ENCODE measurements around the gene HOXB3.
A peak's percentile ranks its signal among the peaks of the same experiment; 100 is the strongest.

HOXB3 gene

GRCh38 chr17:48611681-48612455 is 21.8 kb upstream of the HOXB3 start:
- DNase-seq = no peak

GRCh38 chr17:48611213-48611612 is 21.2 kb upstream of the HOXB3 start:
- no peak for DNase-seq

- DNase-seq = peak; percentile 53
Observed at GRCh38 chr17:48610282-48611211, 20.5 kb upstream of the HOXB3 start, which contains the start of gene HOXB7. Gene HOXB7, minus strand, starts transcription at chr17:48611017. Its CDS starts 99 bp downstream, at chr17:48610918.

GRCh38 chr17:48609759-48610281 is 19.8 kb upstream of the HOXB3 start:
- DNase-seq = no peak

- no peak for DNase-seq
Observed at GRCh38 chr17:48609033-48609432, 19.0 kb upstream of the HOXB3 start.

- no peak for DNase-seq
Observed at GRCh38 chr17:48608494-48608834, 18.4 kb upstream of the HOXB3 start.

GRCh38 chr17:48606892-48607614 is 17.0 kb upstream of the HOXB3 start:
- DNase-seq = no peak

GRCh38 chr17:48605991-48606891 is 16.2 kb upstream of the HOXB3 start:
- DNase-seq = no peak

- no peak for DNase-seq
Observed at GRCh38 chr17:48605409-48605919, 15.4 kb upstream of the HOXB3 start.

GRCh38 chr17:48604770-48605329 is 14.8 kb upstream of the HOXB3 start, which contains the start of gene HOXB6:
Gene HOXB6, minus strand, starts transcription at chr17:48604986. Its CDS starts 6,836 bp downstream, at chr17:48598150.
- DNase-seq = no peak

- no peak for DNase-seq
Observed at GRCh38 chr17:48603959-48604769, 14.1 kb upstream of the HOXB3 start.

- no peak for DNase-seq
Observed at GRCh38 chr17:48601539-48602425, 11.7 kb upstream of the HOXB3 start.

- no peak for DNase-seq
Observed at GRCh38 chr17:48601207-48601538, 11.1 kb upstream of the HOXB3 start.

GRCh38 chr17:48600244-48601098 is 10.4 kb upstream of the HOXB3 start:
- no peak for DNase-seq

GRCh38 chr17:48599354-48599753 is 9.3 kb upstream of the HOXB3 start:
- DNase-seq = no peak

GRCh38 chr17:48598736-48599135 is 8.7 kb upstream of the HOXB3 start:
- no peak for DNase-seq

- peak; percentile 34 for DNase-seq
Observed at GRCh38 chr17:48597778-48598631, 8.0 kb upstream of the HOXB3 start.

- DNase-seq = no peak
Observed at GRCh38 chr17:48597528-48597777, 7.4 kb upstream of the HOXB3 start.
